Measurements from ENCODE around the gene BMF.

GRCh38 chr15:40114218-40114617 is 5.5 kb upstream of the BMF start:
- TF ChIP-seq CTCF (IDR thresholded peaks at IDR 0.05) (no peak), POLR2A (IDR thresholded peaks at IDR 0.05) (no peak)

Data from body of pancreas (tissue), 4 donors.